ENCODE measurements around the gene CNTN2.

Gene CNTN2

DNA sequence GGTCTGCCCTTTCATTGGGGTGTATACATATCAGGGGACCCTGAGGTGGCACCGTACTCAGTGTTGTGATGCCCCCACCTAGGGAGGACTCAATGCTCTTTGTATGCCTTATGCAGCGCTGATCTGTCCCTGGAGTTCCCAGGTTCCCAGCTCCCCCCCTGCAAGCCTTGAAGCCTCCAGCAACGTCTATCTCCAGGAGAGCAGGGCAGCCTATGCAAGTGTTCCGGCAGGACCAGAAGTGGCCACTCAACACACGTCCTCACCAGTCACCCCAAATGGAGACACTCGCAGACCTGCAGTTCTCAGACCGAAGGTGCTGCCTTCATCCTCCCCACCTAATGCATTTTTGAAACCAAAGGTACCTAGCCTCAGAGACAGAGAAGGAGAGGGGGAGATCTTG is 25.2 kb upstream of the CNTN2 start:
- TF ChIP-seq, protein P1, sequence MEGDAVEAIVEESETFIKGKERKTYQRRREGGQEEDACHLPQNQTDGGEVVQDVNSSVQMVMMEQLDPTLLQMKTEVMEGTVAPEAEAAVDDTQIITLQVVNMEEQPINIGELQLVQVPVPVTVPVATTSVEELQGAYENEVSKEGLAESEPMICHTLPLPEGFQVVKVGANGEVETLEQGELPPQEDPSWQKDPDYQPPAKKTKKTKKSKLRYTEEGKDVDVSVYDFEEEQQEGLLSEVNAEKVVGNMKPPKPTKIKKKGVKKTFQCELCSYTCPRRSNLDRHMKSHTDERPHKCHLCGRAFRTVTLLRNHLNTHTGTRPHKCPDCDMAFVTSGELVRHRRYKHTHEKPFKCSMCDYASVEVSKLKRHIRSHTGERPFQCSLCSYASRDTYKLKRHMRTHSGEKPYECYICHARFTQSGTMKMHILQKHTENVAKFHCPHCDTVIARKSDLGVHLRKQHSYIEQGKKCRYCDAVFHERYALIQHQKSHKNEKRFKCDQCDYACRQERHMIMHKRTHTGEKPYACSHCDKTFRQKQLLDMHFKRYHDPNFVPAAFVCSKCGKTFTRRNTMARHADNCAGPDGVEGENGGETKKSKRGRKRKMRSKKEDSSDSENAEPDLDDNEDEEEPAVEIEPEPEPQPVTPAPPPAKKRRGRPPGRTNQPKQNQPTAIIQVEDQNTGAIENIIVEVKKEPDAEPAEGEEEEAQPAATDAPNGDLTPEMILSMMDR (conservative IDR thresholded peaks at IDR 0.05; ENCODE audit: low read depth), result no peak
- no peak for DNase-seq (ENCODE audit: low spot score)
- H3K27ac ChIP-seq, result no peak overlapping the region
- POLR2A ChIA-PET (ENCODE audit: low non-redundant PET), result no interaction called here
- CTCF ChIA-PET, result no interaction called here

DNA sequence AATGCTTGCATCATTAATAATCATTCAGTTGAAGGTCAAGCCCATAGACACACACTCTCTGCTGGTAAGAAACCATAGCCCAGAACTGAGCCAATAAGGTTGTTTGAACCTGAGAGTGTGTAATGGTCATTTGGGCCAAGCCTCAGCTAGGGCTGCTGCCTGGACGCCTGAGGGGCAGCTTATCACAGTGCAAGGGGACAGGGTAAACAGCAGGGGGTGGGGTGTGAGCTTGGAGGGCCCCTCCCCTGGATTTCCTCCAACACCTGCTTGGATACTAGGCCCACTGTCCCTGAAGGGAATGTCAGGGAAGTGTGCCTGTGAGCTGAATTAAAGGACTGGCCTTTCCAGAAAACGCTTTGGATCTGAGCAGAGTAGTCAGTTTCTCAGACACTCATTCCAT is 24.6 kb upstream of the CNTN2 start:
- H3K27ac ChIP-seq, result no peak overlapping the region
- no peak for DNase-seq (ENCODE audit: low spot score)
- TF ChIP-seq, protein P1 (conservative IDR thresholded peaks at IDR 0.05; ENCODE audit: low read depth), result no peak
- POLR2A ChIA-PET (ENCODE audit: low non-redundant PET), result no interaction called here
- CTCF ChIA-PET, result interaction anchor here (1.1 kb wide), 1 partner anchor 43 kb away, joined by 3 read pairs; no protein-coding TSS in a partner anchor

DNA sequence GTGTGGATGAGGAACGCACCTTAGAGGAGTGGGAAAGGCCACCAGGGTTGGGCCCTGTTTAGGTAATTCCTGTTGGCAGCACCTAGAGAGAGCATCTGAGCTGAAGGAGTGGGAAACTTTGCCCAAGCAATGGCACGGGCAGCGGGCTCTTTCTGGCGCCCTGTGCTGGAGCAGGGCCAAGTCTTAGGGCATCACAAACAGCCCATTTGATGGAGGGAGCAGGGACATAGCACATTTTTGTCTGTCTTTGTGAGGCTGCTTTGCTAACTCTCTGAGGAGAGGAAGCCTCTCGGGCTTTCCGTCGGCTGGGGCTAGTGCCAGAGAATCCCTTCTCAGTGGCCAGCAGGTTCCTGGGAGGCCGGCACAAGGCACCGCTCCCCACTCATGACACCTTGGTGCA is 22.5 kb upstream of the CNTN2 start:
- DNase-seq (ENCODE audit: low spot score), result no peak
- ChIA-PET POLR2A (ENCODE audit: low non-redundant PET) (no interaction called here), CTCF (interaction anchor here (0.7 to 1.3 kb wide), 2 partner anchors 90 to 214 kb away, joined by 3 read pairs; no protein-coding TSS in a partner anchor)
- TF ChIP-seq, protein P1 (conservative IDR thresholded peaks at IDR 0.05; ENCODE audit: low read depth), result no peak
- H3K27ac ChIP-seq, result no peak overlapping the region

DNA sequence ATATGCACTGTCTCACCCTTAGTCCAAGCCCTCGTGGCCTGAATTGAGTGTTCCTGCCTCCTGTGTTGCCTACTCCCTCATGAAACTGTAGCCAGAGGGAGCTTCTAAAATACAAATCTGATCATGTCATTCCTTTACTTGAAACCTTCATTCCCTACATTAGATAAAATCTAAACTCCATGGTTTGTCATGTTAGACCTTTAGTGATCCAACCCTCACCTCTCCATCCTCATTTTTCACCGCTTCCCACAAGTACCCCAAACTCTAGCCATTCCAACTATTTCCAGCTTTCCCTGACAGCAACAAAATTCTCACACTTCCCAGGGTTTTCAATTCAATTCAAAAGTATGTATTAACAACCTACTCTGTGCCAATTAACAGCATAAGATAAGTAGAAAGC is 18.3 kb upstream of the CNTN2 start:
- ChIA-PET POLR2A (ENCODE audit: low non-redundant PET) (no interaction called here), CTCF (interaction anchor here (0.5 to 1.2 kb wide), 4 partner anchors 35 to 1858 kb away, joined by 3 to 4 read pairs (median 3); no protein-coding TSS in a partner anchor)
- no peak for DNase-seq (ENCODE audit: low spot score)
- H3K27ac ChIP-seq, result no peak overlapping the region
- TF ChIP-seq, protein P1 (conservative IDR thresholded peaks at IDR 0.05; ENCODE audit: low read depth), result no peak

DNA sequence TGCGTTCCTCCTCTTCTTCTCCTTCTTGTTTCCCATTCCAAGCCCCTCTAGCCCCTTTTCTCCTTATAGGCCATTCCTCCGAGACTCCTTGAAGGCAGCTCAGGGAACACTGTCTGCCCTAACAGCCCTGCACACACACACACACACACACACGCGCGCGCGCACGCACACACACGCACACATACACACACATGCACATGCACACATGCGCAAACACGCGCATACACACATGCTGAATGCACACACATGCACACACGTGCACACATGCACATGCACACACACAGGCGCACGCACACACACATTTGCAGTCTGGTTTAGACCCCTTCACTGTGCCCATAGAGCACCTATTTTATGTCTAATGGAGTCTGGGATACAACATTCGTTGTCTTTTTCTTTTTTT is 17.8 kb upstream of the CNTN2 start:
- CTCF ChIA-PET, result interaction anchor here (0.6 to 1.2 kb wide), 2 partner anchors 35 to 215 kb away, joined by 3 to 4 read pairs; no protein-coding TSS in a partner anchor

DNA sequence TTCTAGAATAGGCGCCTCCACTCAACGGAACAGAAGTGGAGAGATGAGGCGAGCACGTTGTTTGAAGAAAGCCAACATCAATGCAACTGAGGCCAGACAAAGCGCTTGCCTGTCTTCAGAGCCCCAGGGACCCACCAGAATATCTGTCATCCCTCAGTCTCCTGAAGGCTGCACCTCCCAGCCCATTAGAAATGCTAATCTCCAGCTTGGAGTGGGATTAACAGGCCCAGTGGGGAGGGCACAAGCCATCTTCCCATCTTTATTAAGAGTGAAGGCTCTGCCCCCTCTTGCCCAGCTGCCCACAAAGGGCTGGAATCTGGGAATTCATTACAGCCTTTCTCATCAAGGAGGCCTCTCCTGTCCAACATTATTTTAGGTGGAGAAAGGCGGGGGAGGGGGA is 16.8 kb upstream of the CNTN2 start:
- ChIA-PET POLR2A (ENCODE audit: low non-redundant PET) (no interaction called here), CTCF (interaction anchor here (3.9 kb wide), 1 partner anchor 35 kb away, joined by 14 read pairs; no protein-coding TSS in a partner anchor)
- DNase-seq (ENCODE audit: low spot score), result no peak
- TF ChIP-seq, protein P1 (conservative IDR thresholded peaks at IDR 0.05; ENCODE audit: low read depth), result no peak
- H3K27ac ChIP-seq, result no peak overlapping the region

More for the DNA sequence above, 17.8 kb upstream of the CNTN2 start:
- POLR2A ChIA-PET (ENCODE audit: low non-redundant PET), result no interaction called here
- TF ChIP-seq, protein P1 (conservative IDR thresholded peaks at IDR 0.05; ENCODE audit: low read depth), result no peak
- DNase-seq (ENCODE audit: low spot score), result no peak
- no peak overlapping the region for H3K27ac ChIP-seq

Data from RWPE1 (cell line).